Measurements from ENCODE around the gene ADAMTS4.

ADAMTS4 gene

GRCh38 chr1:161223805-161224694 lies 25.2 kb upstream of the ADAMTS4 start:
- Histone ChIP-seq H3K27ac (no peak overlapping the region), H3K4me2 (no peak overlapping the region), H3K9ac (no peak overlapping the region), H3K79me2 (ENCODE audit: insufficient read depth, low read depth) (peaks cover 10% of the 10 kb centered on the region), H4K20me1 (ENCODE audit: insufficient read depth) (no peaks in the 10 kb centered on the region), H3K4me1 (ENCODE audit: low read depth, poor library complexity, severe bottlenecking) (peaks cover 23% of the 10 kb centered on the region), H3K36me3 (ENCODE audit: insufficient read depth) (no peaks in the 10 kb centered on the region), H3K4me3 (IDR thresholded peaks at IDR 0.05; ENCODE audit: insufficient read depth, low read depth, low read length) (no peak overlapping the region), H2AFZ (ENCODE audit: low read depth) (no peak overlapping the region), H3K27me3 (ENCODE audit: insufficient read depth, low read depth) (no peaks in the 10 kb centered on the region)
- no peak for TF ChIP-seq CTCF (conservative IDR thresholded peaks at IDR 0.05; ENCODE audit: low read depth, low read length)

- Histone ChIP-seq H3K27me3 (ENCODE audit: insufficient read depth, low read depth) (no peaks in the 10 kb centered on the region), H3K27ac (no peak overlapping the region), H3K36me3 (ENCODE audit: insufficient read depth) (no peaks in the 10 kb centered on the region), H3K79me2 (ENCODE audit: insufficient read depth, low read depth) (peaks cover 10% of the 10 kb centered on the region), H4K20me1 (ENCODE audit: insufficient read depth) (no peaks in the 10 kb centered on the region), H3K4me3 (IDR thresholded peaks at IDR 0.05; ENCODE audit: insufficient read depth, low read depth, low read length) (no peak overlapping the region), H3K4me1 (ENCODE audit: low read depth, poor library complexity, severe bottlenecking) (peaks cover 26% of the 10 kb centered on the region), H2AFZ (ENCODE audit: low read depth) (no peak overlapping the region), H3K9ac (no peak overlapping the region), H3K4me2 (no peak overlapping the region)
- TF ChIP-seq CTCF (conservative IDR thresholded peaks at IDR 0.05; ENCODE audit: low read depth, low read length) = no peak
Measured at GRCh38 chr1:161222175-161223019, 23.5 kb upstream of the ADAMTS4 start.

GRCh38 chr1:161220002-161220401 lies 21.1 kb upstream of the ADAMTS4 start:
- Histone ChIP-seq H4K20me1 (ENCODE audit: insufficient read depth) (no peaks in the 10 kb centered on the region), H3K4me3 (IDR thresholded peaks at IDR 0.05; ENCODE audit: insufficient read depth, low read depth, low read length) (no peak overlapping the region), H3K36me3 (ENCODE audit: insufficient read depth) (no peaks in the 10 kb centered on the region), H3K9ac (no peak overlapping the region), H3K4me2 (no peak overlapping the region), H2AFZ (ENCODE audit: low read depth) (no peak overlapping the region), H3K4me1 (ENCODE audit: low read depth, poor library complexity, severe bottlenecking) (peaks cover 23% of the 10 kb centered on the region), H3K79me2 (ENCODE audit: insufficient read depth, low read depth) (no peaks in the 10 kb centered on the region), H3K27ac (no peak overlapping the region), H3K27me3 (ENCODE audit: insufficient read depth, low read depth) (no peaks in the 10 kb centered on the region)
- no peak for TF ChIP-seq CTCF (conservative IDR thresholded peaks at IDR 0.05; ENCODE audit: low read depth, low read length)

- Histone ChIP-seq H3K4me3 (IDR thresholded peaks at IDR 0.05; ENCODE audit: insufficient read depth, low read depth, low read length) (no peak overlapping the region), H3K27ac (no peak overlapping the region), H3K27me3 (ENCODE audit: insufficient read depth, low read depth) (no peaks in the 10 kb centered on the region), H3K9ac (no peak overlapping the region), H3K79me2 (ENCODE audit: insufficient read depth, low read depth) (no peaks in the 10 kb centered on the region), H3K4me2 (no peak overlapping the region), H3K4me1 (ENCODE audit: low read depth, poor library complexity, severe bottlenecking) (peaks cover 21% of the 10 kb centered on the region), H3K36me3 (ENCODE audit: insufficient read depth) (no peaks in the 10 kb centered on the region; the same call in 1 of the 2 replicates), H4K20me1 (ENCODE audit: insufficient read depth) (no peaks in the 10 kb centered on the region), H2AFZ (ENCODE audit: low read depth) (no peak overlapping the region)
- no peak for TF ChIP-seq CTCF (conservative IDR thresholded peaks at IDR 0.05; ENCODE audit: low read depth, low read length)
Measured at GRCh38 chr1:161219078-161219892, 20.4 kb upstream of the ADAMTS4 start.

Data from KMS-11 (cell line).